GM06990 (cell line): Measurements from ENCODE around the gene EBF3.

ENCODE experiments used
- DNase-seq: peaks from one replicate; pipeline ENCODE4 v3.0.0-alpha.2; 2011; ENCODE audit not compliant: insufficient read length; ENCODE audit errors: extremely low read depth
- H3K27me3 ChIP-seq: replicated peaks from 2 replicates; pipeline ENCODE4 v1.6.0; 2011; ENCODE audit warnings: low read length; ENCODE audit not compliant: control insufficient read depth, insufficient read depth
- H3K36me3 ChIP-seq: 2 replicates; pipeline ENCODE4 v1.5.1; 2011; ENCODE audit warnings: low read length; ENCODE audit not compliant: control insufficient read depth, insufficient read depth
- H3K4me3 ChIP-seq: replicated peaks from 2 replicates; pipeline ENCODE4 v1.5.1; 2011; ENCODE audit warnings: low read depth, mild to moderate bottlenecking, control low read depth, low read length
- TF ChIP-seq, protein P1 (sequence below): IDR thresholded peaks from 2 replicates; pipeline ENCODE4 v1.5.1; 2011; ENCODE audit warnings: low read length, control low read depth, mild to moderate bottlenecking, inconsistent platforms; ENCODE audit not compliant: insufficient read depth, poor library complexity, severe bottlenecking

EBF3 gene

DNA sequence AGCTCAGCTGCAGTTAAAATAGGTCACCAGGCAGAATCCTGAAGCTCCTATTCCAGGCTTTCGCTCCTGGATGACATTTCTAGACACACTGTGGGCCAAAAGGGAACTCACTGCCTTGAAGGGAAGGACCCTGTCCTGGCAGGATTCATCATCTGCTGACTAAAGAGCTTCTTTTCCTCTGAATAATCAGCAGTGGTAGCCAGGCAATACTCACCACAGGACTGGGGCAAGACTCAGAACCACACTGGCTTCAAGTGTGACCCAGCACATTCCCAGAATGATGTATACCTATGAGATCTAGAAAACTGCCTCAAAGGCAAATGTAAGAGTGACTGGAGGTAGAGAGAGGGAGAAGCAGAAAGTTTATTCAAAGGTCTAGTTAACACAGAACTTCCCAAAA lies 29.5 kb upstream of the EBF3 start:
- Histone ChIP-seq H3K36me3 (no peaks in the 10 kb centered on the region), H3K4me3 (no peak overlapping the region), H3K27me3 (no peaks in the 10 kb centered on the region)
- TF ChIP-seq, protein P1, sequence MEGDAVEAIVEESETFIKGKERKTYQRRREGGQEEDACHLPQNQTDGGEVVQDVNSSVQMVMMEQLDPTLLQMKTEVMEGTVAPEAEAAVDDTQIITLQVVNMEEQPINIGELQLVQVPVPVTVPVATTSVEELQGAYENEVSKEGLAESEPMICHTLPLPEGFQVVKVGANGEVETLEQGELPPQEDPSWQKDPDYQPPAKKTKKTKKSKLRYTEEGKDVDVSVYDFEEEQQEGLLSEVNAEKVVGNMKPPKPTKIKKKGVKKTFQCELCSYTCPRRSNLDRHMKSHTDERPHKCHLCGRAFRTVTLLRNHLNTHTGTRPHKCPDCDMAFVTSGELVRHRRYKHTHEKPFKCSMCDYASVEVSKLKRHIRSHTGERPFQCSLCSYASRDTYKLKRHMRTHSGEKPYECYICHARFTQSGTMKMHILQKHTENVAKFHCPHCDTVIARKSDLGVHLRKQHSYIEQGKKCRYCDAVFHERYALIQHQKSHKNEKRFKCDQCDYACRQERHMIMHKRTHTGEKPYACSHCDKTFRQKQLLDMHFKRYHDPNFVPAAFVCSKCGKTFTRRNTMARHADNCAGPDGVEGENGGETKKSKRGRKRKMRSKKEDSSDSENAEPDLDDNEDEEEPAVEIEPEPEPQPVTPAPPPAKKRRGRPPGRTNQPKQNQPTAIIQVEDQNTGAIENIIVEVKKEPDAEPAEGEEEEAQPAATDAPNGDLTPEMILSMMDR, result no peak
- no peak for DNase-seq

DNA sequence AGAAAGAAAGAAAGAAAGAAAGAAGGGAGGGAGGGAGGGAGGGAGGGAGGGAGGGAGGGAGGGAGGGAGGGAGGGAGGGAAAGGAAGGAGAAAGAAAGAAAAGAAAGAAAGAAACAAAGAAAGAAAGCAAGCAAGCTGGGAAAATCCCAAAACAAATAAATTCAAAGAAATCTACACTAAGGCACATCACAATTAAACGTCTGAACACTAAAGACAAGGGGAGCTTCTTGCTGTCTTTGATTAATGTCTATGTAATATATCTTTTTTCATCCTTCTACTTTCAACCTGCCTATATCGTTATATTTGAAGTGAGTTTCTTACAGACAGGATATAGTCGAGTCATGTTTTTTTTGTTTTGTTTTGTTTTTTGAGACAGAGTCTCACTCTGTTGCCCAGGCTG lies 28.3 kb upstream of the EBF3 start:
- TF ChIP-seq, protein P1, result no peak
- no peak for DNase-seq
- Histone ChIP-seq H3K36me3 (no peaks in the 10 kb centered on the region), H3K27me3 (no peaks in the 10 kb centered on the region), H3K4me3 (no peak overlapping the region)

DNA sequence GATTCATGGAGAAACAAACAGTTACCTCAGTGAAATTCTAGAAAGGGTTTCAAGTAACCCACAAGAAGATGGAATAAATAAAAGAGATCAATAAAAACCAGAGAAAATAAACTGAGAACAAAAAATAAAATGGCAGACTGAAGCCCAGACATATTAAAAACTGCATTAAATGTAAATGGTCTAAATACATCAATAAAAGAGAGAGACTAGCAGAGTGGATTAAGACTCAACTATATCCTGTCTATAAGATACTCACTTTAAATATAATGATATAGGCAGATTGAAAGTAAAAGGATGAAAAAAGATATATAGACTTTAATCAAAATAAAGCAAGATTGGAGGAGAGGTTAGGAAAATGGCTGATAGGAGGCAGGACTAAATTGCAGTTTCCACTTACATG lies 18.8 kb upstream of the EBF3 start:
- Histone ChIP-seq H3K27me3 (no peaks in the 10 kb centered on the region), H3K36me3 (no peaks in the 10 kb centered on the region), H3K4me3 (no peak overlapping the region)
- no peak for DNase-seq
- TF ChIP-seq, protein P1, result no peak

DNA sequence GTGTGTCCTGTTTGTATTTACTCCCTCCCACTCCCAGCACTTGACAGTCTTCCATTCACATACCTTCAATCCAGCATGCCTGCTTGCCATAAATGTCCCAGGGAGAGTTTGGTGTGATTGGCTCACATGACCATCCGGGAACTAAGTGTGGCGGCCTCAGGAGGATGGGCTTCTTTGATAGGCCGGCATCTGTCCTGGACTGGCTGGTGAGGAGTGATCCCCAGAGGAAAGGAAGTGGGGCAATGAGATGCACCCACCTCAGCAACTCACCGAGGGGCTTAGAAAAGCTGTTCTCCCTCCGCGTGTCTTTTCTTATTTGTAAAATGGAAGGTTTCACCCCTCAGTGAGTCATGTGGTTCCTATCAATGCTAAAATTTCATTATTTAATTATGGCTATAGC lies 14.9 kb upstream of the EBF3 start:
- H3K36me3 ChIP-seq, result no peaks in the 10 kb centered on the region
- no peaks in the 10 kb centered on the region for H3K27me3 ChIP-seq
- TF ChIP-seq, protein P1, result no peak
- no peak for DNase-seq
- no peak overlapping the region for H3K4me3 ChIP-seq

DNA sequence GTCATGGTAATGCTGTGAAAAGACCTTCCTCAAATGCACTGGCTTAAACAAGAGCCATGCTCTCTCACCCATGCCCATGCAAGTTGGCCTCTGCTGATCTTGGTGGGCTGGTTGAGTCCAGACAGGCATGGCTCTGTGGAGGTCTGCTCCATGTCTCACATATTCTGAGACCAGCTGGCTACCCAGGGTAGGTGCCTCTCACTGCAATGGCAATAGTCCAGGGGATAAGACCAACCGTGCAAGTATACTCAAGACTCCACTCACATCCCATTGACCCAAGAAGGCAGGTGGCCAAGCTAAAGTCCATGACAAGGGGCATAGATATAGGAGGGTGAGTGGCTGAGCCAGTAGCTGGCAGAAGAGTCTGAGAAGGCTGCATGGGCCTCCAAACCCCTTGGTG lies 14.2 kb upstream of the EBF3 start:
- DNase-seq, result no peak

DNA sequence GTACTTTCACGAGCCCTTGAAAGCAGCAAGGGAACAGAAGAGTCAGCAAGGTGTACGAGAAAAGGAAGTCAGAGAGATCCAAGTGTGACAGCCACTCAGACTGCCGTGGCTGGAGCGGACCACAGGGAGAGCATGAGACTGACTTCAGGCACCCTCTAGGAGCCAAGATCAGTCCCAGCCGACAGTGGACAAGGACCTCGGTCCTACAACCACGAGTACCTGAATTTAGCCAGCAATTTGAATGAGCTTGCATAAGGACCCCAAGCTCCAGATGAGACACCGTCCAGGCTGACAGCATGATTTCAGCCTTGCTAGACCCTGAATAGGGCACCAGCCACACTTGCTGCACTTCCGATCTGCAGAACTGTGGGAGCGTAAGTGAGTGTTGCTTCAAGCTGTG lies 13.7 kb upstream of the EBF3 start:
- Histone ChIP-seq H3K4me3 (no peak overlapping the region), H3K27me3 (no peaks in the 10 kb centered on the region), H3K36me3 (no peaks in the 10 kb centered on the region)
- no peak for DNase-seq
- TF ChIP-seq, protein P1, result no peak

More for the DNA sequence above, 14.2 kb upstream of the EBF3 start:
- Histone ChIP-seq H3K36me3 (no peaks in the 10 kb centered on the region), H3K4me3 (no peak overlapping the region), H3K27me3 (no peaks in the 10 kb centered on the region)
- TF ChIP-seq, protein P1, result no peak
